GM19035 (cell line): ENCODE results near the gene SLC35F2.
"Not testable (repeated sequence)": the region's sequence is repeated elsewhere in the genome, so short reads cannot be mapped to it uniquely, and the experiment has no call there.

Experiments
- ATAC-seq: cut with Tn5 transposase; IDR thresholded peaks from one replicate; pipeline ENCODE4 v1.9.1; 2021; ENCODE audit not compliant: unreplicated experiment

SLC35F2 gene, protein sequence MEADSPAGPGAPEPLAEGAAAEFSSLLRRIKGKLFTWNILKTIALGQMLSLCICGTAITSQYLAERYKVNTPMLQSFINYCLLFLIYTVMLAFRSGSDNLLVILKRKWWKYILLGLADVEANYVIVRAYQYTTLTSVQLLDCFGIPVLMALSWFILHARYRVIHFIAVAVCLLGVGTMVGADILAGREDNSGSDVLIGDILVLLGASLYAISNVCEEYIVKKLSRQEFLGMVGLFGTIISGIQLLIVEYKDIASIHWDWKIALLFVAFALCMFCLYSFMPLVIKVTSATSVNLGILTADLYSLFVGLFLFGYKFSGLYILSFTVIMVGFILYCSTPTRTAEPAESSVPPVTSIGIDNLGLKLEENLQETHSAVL

DNA sequence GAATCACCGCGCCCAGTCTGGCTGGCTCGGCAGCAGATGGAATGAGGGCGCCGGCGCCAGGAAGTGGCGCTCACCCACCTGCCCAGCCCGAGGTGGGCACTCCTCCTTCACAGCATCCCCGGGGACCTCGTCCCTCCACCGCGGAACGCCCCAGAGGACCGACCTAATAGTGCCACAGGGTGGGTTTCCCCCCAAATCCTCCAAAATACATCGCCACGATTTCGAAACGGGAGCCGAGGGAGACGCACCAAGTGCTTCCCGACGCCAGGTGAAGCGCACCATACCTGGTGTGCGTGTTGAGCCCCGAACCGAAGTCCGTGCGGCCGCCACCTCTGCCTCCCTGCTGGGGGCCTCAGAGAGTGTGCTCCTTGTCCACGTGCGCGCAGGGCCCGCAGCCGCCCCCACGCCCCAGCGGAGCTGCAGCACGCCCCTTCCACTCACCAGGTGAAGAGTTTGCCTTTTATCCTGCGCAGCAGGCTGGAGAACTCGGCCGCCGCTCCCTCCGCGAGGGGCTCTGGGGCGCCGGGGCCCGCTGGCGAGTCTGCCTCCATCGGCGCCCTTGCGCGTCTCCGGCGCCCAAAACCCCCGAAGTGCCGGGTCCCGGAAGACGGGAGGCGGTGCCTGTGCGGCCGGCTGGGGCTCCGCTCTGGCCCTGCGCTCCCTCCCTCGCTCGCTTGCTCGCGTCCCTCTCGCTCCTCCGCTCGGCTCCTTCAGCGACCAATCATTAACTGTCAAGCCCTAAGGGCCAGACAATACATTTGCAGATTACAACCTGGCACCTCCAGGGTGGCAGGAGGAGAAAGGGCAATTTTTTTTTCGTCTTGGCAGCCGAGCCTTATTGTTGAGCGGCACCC is at the start of gene SLC35F2:
SLC35F2 (minus strand) TSS at position 571 of the 854 bp plus-strand sequence; CDS start at position 551, 20 bp downstream.
- peak; percentile 91 for ATAC-seq

DNA sequence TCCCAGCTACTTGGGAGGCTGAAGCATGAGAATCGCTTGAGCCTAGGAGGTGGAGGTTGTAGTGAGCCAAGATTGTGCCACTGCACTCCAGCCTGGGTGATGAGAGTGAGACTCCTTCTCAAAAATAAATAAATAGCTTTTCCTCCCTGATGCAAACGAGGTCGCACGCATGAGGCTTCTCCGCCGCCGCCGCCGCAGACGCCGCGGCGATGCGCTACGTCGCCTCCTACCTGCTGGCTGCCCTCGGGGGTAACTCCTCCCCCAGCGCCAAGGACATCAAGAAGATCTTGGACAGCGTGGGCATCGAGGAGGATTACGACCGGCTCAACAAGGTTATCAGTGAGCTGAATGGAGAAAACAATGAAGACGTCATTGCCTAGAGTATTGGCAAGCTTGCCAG is 49.6 kb upstream of the SLC35F2 start:
- no peak for ATAC-seq

DNA sequence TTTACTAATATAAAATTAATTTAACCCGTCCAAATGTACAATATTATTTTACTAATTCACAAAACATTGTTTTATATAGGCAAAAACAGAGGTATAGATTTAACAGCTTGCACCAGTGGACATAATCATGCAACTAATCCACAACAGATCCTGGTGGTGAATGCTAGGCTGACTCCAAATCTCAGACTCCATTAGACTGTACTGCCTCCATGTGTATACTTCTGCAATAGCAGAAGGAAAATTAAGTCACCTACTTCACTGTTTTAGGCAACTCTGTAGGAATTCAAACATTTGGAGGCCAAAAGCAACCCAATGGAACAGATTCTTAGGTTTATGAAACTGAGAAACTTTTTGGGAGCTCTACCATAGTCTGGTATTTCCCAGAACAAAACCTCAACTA is 39.7 kb upstream of the SLC35F2 start:
- ATAC-seq = peak; percentile 78

DNA sequence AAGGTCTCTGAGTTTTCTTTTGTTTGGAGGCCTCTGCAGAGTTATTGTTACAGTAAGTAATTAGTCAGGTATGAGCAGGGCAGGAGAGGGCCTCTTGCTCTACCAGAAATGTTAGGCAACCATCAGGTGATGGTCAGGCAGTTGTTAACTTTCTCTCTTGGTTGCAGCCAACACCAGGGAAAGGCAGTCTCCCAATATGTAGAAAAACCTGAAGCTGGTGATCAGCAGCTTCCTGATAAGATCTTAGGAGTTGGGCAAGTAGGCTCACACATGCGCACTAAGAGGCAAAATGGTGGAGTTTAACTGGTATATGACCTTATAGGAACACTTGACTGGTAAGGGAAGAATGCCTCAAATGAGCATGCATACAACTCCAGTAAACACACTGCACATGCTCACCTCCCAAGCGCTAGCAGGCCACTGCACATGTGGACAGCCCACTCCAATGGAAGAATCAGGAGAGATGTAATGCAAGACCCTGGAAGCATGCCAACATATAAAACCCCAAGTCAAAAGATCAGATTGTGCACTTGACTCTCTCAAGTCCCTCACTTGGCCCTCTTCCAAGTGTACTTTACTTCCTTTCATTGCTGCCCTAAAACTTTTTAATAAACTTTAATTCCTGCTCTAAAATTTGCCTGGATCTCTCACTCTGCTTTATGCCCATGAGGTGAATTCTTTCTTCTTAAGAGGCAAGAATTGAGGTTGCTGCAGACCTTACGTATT is 23.7 kb upstream of the SLC35F2 start:
- no peak for ATAC-seq

DNA sequence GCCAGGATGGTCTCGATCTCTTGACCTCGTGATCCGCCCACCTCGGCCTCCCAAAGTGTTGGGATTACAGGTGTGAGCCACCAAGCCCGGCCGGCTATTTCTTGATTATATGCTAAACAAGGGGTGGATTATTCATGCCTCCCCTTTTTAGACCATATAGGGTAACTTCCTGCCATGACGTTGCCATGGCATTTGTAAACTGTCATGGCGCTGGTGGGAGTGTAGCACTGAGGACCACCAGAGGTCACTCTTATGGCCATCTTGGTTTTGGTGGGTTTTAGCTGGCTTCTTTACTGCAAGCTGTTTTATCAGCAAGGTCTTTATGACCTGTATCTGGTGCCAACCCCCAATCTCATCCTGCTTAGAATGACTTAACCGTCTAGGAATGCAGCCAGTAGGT is 22.9 kb upstream of the SLC35F2 start:
- not testable (repeated sequence) for ATAC-seq

DNA sequence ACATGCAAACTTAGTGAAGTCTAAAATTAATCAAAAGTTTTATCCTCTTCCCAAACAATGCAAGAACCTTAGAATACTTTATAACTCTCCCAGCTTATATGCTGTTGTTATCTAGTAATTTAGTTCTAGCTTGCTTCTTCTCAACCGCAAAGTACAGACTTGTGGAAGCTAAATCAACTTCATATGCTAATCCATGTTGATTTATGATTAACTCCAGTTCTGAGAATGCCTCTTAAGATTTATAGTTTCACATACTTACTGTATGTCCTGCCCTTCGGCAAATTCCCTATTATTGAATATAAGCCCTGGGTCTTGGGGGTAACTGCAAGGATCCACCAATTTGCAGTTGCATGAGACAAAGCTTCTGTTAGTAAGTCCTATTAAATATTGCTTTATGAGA is 17.6 kb upstream of the SLC35F2 start:
- ATAC-seq = no peak

DNA sequence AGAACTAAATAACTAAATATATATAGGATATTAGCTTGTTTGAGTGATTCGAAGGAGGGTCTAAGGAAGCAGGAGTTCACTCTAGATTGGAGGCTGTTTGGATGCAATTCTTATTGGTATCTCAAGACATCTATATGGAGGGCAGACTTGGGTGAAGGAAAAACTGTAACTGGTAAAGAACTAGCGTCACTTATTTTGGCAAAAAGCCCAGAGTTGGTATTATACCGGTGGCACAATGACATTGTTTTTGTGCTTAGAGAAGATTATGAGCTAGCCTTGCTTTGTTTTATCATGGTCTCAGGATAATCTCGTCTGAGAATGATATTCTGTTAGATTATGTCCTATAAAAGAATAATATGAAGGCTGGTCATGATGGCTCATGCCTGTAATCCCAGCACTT is 6.0 kb upstream of the SLC35F2 start:
- no peak for ATAC-seq

DNA sequence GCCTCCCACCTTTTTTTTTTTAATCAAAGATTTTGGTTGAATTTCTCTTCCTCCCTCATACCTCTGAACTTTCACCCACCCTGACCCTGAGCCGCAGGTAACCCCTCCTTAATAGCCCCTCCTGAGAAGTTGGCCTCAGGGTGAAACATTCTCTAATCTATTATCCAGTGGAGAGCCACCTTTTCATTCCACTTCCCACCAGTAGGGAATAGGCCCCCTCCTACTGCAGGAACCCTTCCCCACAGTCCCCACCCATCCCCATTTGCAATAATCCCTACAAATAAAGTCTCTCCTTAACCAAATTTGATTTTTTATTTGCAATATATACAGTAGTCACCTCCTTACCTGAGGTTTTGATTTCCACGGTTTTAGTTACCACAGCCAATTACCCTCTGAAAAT is 2.1 kb upstream of the SLC35F2 start:
- ATAC-seq = no peak

DNA sequence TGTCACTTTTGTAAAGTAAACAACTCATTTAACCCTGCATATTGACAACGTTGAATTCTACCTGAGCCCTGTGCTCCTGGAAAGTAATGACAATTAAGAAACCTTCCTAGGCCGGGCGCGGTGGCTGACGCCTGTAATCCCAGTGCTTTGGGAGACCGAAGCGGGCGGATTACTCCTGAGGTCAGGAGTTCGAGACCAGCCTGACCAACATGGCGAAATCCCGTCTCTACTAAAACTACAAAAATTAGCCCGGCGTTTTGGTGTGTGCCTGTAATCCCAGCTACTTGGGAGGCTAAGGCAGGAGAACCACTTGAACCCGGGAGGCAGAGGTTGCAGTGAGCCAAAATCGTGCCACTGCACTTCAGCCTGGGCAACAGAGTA is 1.6 kb upstream of the SLC35F2 start:
- not testable (repeated sequence) for ATAC-seq

DNA sequence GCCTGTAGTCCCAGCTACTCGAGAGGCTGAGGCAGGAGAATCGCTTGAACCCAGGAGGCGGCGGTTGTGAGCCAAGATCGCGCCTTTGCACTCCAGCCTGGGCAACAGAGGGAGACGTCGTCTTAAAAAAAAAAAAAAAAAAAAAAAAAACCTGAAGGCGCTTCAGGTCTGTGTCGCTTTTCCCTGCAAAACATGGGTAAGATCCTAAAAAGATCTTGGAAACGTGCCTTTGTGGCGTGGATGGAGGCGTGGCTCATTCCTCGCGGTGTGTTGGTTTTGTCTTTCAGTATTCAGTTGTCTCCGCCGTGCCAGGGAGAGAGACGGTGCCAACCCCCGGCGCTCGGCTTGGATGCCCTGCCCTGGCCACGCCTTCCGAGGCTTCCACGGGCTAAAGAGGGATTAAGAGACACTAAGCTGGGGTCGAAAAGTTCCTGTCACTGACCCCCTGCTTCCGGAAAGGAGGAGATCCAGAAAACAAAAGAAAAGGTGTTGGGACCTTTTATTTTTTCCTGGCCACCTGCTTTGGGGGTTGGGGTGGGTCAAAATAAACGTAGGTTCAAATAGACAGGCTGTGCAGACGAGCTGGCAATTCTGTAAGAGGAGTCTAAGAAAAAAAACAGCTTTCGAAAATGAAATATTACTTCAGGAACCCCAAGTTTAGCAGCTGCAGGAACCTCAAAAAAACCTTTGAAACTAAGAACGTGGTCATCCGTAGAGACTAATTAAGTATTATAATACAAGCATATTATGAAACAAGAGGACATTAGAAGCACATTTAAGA is 1.1 kb upstream of the SLC35F2 start:
- no peak for ATAC-seq

DNA sequence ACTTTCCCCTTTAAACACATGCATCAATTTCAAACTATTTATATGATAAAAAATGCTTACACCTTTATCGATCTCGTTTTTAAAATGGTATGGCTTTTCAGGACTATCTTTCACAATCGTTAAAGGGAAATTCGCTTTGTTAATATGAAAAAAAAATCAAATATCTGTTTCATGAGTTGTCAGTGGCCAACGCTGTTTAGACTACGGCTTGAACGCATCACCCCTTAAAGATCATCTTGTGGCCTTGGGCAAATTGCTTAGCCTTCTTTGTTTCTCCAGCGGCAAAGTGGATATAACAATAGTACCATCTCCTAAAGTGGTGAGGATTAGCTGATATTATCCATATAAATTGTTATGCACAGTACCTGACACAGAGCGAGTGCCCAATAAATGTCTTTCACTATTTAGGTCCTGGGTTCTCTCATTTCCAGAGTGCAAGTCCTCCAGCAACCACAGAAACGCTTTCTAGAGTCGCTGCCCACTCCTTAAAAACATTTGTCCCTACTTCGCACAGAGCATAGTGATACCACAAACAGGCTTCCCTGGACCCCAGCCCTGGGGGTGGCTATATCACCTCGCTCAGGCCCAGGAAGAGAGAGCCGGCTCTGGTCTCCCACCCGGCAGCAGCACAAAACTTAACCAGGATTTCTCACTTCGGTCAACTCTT is 904 bp downstream of the SLC35F2 start:
- peak; percentile 1 for ATAC-seq

DNA sequence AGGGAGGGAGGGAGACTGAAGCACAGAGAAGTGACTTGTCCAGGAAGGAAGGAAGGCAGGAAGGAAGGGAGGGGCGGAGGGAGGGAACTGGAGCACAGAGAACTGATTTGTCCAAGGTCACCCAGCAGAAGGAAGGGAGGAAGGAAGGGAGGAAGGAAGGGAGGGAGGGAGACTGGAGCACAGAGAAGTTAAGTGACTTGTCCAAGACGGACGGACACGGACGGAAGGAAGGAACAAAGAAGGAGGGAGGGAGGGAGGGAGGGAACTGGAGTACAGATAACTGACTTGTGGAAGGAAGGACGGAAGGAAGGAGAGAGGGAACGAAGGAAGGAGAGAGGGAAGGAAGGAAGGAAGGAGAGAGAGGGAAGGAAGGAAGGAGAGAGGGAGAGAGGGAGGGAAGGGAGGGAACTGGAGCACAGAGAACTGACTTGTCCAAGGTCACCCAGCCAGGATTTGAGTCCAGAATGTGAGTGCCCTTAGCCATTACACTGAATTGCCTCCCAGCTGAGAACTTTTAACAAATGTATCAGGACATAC is 1.5 kb downstream of the SLC35F2 start:
- no peak for ATAC-seq

DNA sequence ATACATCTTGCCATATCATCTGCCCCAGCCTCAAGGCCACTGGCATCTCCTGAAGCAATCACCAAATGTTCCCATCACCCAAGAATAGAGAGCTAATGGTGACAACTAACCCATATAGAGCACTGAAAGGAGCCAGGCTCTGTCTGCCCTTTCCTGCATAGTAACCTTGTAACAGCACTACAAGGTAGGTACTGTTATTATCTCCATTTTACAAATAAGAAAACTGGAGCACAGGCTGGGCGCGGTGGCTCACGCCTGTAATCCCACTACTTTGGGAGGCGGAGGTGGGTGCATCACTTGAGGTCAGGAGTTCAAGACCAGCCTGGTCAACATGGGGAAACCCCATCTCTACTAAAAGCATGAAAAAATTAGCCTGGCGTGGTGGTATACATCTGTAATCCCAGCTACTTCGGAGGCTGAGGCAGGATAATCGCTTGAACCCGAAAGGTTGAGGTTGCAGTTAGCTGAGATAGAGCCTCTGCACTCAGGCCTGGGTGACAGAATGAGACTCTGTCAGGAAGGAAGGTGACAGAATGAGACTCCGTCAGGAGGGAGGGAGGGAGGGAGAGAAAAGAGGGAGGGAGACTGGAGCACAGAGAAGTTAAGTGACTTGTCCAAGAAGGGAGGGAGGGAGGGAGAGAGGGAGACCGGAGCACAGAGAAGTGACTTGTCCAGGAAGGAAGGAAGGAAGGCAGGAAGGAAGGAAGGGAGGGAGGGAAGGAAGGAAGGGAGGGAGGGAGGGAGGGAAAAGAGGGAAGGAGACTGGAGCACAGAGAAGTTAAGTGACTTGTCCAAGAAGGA is 2.2 kb downstream of the SLC35F2 start:
- no peak for ATAC-seq

DNA sequence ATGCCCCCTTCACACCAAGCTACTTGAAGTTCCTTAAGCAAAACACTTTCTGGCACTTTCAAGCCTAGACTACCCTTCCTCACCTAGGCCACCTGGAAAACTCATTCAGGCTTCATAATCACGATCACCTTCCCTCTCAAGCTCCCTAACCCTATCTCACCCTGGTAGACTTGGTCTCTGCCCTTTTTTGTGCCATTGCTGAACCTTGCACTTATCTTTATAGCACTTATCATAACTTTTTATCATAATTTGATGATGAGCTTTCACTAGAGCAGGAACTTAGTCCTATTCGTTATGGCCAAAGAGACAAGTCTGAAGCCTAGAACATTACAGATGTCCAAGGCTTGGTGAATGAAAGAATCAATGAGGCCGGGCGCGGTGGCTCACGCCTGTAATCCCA is 5.5 kb downstream of the SLC35F2 start:
- no peak for ATAC-seq

DNA sequence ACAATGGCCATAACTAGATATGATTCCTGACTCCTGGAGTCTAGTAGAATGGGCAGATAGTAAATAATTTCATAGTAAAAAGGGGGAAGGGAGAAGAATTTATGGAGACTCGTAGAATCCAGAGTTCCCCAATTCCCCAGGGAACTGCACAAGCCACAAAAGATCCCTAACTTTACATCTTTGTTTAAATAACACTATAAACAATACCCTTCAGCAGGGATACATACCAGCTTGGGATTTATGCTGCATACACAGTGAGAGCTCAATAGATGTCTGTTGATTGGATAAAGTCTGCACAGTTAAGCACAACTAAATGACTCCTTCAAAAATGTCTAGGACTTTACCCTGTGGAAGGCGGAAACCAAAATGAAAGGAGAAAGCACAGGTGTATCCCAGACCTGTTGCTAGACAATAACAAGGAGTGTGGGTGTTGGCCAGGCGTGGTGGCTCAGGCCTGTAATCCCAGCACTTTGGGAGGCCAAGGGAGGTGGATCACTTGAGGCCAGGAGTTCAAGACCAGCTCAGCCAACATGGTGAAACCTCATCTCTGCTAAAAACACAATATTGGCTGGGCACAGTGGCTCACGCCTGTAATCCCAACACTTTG is 6.8 kb downstream of the SLC35F2 start:
- ATAC-seq = no peak

DNA sequence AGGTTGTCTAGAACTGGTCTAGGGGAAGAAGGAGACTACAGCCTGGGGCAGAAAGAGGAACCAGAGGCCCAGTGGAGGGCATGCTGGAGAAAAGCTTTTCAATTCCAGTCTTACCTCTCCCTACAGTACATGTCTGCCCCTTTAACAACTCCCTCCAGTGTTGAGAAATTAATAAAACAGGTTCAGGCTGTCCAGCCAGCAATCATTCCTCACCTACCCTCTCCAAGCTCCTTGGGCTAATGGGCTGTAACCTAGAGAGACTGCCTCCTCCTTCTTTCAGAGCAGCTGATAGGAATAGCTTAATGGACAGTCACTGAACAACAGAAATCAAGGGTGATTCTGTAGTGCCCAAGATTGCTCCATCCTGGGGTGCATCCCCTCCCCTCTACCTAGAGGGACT is 8.8 kb downstream of the SLC35F2 start:
- ATAC-seq = no peak

DNA sequence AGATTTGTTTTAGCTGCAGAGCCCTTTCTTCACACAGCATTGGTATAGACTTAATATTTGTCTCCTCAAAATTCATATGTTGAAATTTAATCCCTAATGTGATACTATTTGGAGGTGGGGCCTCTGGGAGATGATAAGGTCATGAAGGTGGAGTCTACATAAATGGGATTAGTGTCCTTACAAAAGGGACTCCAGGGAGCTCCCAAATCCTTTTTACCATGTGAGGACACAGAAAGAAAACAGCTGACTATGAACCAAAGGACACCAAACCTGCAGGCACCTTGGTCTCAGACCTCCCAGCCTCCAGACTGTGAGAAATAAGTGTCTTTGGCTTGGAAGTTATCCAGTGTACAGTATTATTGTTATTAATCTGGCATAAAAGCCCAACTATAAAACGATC is 10.2 kb downstream of the SLC35F2 start:
- ATAC-seq = no peak

DNA sequence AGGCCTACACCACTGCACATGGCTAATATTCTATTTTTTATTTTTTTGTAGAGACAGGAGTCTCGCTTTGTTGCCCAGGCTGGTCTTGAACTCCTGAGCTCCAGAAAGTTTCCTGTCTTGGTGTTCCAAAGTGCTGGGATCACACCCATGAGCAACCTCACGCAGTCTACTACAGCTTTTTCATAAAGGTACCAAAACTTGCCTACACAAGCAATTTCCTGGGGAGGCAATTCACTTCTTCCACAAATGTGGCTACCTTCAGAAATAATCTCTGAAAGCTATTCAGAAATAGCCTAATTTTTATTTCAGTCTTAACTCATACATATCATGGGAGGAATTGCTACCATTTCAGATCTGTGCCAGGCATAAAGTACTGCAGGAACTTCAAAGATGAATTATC is 11.4 kb downstream of the SLC35F2 start:
- ATAC-seq = no peak

DNA sequence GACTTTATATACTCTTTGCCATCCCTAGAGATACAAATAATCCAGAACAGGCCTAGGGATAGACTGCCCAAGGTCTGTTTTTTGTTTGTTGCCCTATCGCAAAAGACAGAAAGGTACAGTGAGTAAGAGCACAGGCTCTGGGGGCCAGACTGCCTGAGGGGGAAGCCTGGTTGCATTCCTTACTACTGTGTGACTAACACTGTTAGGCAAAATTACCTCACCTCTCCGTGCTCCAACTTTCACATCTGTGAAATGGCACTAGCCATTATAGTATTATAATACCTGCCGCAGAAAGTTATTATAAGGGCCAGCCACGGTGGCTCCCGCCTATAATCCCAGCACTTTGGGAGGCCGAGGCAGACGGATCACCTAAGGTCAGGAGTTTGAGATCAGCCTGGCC is 14.5 kb downstream of the SLC35F2 start:
- ATAC-seq = no peak
